ENCODE results near the gene DYNC2LI1.

Gene DYNC2LI1

GRCh38 chr2:43819491-43820163 lies 45.8 kb downstream of the DYNC2LI1 start:
- no peak for DNase-seq

DNA sequence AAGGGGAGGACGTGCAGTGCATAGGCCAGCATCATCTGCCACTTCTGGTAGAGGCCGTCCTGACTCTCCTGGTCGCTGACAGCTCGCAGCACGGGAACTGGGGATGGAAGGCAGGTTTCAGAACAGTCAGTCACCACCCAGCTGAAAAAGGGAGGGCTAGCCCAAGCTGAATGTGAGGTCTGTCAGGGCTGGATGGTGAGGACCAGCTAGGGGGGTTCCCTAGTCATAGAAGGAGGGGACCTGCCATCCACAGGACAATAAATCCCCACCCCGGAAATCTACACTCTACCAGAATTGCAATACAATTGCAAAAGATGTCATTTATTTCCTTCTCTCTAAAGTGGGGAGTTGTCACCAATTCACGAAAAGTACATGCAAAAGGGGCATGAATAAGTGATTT lies 49.0 kb downstream of the DYNC2LI1 start:
- no peak for DNase-seq

DNA sequence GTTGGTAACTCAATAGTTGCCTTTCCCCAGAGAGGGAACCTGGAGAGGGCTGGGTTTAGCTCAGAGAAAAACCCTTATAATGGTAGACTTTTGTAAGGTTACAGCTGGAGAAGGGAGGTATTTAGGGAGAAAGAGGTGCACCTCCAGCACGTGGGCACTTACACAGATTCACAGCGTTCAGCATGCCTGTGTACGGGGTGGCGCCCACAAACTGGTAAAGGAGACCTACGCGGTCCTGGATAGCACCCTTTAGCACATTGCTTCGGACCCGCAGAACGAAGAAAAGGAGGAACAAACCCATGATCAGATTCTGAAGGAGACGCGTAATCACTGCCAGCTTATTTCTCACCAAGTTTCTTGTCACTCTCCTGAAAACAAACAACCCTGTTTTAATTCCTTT lies 49.9 kb downstream of the DYNC2LI1 start:
- no peak for DNase-seq

- DNase-seq: no peak
Measured at GRCh38 chr2:43824512-43824911, 50.7 kb downstream of the DYNC2LI1 start.

DNA sequence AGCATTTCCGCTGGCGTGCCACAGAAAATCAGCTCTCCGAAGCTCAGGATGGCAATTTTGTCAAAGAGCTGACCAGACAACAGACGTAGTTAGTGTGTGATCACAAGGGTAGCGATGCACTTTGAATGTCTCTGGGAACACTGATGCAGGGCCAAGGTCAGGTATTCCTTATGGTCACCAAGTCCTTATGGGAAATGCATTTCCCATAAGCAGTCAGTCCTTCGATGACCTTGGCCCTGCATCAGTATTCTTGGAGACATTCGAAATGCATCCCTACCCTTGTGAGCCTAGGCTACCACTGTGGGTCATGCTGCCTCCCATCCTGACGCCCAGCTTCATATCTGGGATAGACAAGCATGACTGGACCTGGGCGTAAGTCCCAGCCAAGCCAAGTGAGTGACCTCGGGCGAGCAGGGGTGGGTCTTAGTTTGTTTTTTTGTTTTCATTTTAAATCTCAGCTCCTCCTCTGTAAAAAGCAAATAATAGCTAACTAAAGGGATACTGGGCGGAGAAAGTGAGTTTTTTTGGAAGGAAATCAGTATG lies 51.2 kb downstream of the DYNC2LI1 start:
- no peak for DNase-seq

DNA sequence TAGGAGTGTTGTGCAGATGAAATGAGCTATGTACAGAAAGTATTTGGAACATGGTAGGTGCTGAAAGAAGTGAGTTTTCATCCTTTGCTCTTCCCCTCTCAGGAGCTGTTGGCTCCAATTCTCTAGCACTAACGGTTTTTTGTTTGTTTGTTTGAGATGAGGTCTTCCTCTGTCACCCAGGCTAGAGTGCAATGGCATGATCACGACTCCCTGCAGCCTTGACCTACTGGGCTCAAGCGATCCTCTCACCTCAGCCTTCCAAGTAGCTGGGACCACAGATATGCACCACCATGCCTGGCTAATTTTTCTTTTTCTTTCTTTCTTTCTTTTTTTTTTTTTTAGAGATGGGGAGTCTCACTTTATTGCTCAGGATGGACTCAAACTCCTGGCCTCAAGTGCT lies 52.0 kb downstream of the DYNC2LI1 start:
- DNase-seq: no peak

- DNase-seq: no peak
Measured at GRCh38 chr2:43826305-43827250, 52.7 kb downstream of the DYNC2LI1 start.

DNA sequence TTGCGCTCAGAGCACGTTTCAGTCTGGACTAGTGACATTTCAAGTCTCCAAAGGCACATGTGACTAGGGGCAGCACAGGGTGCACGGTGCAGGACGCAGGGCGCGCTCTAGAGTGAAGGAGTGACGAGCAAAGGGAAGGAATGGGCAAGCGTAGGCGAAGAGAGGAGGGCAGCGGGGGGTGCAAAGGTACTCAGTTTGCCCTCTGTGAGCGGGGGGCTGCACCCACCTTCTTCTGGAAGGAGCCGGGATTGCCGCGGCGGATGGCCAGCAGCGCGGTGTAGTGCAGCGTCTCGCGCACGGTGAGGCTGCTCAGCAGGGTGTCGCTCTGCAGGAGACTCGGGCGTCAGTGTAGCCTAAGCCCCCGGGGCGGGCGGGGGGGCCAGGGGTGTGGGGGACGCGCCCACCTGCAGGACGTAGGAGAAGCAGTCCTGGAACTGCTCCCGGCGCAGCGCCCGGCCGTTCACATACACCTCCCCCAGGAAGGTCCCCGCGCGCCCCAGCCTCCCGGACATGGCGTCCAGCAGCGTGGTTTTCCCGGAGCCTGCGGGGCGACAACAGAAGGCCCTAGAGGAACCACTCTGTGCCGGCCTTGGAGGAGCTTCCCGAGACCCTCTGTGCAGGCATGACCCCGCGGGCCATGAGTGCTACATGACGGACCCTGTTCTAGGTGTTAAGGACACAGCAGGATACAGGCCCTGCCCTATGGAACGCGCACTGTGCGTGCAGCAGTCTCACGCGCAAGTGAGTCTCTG lies 57.9 kb downstream of the DYNC2LI1 start:
- DNase-seq: no peak

GRCh38 chr2:43832457-43832856 lies 58.6 kb downstream of the DYNC2LI1 start:
- DNase-seq: no peak

DNA sequence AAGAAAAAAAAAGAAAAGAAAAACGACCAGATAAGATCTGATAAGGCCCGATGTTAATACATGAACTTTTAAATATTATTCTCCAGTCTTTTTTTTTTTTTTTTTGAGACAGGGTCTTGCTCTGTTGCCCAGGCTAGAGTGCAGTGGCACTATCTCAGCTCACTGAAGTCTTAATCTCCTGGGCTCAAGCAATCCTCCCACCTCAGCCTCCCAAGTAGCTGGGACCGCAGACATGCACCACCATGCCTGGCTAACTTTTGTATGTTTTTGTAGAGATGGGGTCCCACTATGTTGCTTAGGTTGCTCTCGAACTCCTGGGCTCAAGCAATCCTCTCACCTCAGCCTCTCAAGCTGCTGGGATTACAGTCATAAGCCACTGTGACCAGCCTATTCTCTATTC lies 63.2 kb downstream of the DYNC2LI1 start:
- no peak for DNase-seq

DNA sequence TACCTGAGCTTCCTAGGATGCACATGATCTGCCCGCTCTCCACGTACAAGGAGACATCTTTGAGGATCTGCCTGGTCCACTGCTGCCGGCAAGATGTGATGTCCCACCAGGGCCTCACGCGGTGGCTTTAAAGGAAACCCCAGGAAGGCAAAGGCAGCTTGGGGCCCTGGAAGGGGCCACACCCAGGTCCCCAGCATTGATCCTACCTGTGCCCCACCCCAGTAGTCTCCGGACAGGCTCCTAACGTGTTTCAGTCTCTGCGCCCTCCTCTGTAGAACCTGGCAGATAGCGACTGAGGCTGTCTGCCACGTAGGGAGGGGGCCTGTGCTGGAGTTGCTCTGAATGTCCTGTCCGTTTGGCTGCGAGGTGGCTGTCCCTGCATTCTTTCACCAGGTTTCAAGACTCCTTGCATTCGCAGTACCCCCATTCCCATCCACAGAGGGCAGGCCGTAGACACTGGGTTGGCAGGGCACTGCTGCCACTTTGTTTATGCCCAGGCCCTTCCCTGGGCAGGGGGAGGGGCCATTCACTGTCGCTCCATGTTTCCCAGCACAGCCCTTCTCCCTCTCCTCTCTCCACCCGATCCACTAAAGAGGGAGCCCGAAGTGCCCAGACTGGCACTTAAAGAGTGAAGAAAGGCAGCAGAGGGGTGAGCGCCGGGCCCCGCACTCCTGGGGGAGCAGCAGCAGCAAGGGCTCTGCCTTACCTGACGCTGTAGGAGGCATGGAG lies 64.2 kb downstream of the DYNC2LI1 start:
- no peak for DNase-seq

DNA sequence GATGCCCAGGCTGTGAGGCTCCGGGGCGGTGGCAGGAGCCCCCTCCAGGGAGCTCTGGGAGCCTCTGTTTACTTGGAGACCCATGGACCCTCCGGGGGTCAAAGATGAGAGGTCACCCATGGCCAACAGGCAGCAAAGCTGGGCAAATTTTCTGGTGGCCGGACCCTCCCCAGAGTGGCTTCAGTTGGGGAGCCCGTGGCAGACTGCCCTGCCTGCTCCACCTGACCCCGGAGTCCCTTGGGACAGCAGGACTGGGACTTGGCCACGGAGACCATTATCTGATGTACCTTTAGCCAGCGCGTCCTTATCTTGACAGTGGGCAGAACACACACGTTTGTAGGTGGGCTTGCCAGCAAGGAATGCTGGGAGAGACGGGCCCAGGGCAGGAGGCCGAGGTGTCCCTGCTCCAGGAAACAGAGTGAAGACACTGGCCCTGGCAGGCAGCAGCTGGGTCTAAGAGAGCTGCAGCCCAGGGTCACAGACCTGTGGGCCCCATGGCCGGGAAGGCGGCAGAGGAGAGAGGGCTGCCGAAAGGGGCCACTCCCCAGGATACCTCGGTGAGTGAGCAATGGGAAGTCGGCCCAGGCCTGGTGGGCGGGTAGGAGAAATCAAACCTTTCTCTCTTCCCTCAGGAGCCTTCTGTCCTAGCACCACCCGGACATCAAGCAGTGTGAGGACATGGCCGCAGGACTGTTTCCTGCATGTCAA lies 64.9 kb downstream of the DYNC2LI1 start, which contains the start of the genes ABCG5 and ABCG8:
ABCG5 (minus strand) TSS at position 280 of the 708 bp plus-strand sequence; CDS start at position 120, 160 bp downstream.
ABCG8 (plus strand) TSS at position 412 of the 708 bp plus-strand sequence; CDS start at position 495, 83 bp downstream.
- DNase-seq: no peak

DNA sequence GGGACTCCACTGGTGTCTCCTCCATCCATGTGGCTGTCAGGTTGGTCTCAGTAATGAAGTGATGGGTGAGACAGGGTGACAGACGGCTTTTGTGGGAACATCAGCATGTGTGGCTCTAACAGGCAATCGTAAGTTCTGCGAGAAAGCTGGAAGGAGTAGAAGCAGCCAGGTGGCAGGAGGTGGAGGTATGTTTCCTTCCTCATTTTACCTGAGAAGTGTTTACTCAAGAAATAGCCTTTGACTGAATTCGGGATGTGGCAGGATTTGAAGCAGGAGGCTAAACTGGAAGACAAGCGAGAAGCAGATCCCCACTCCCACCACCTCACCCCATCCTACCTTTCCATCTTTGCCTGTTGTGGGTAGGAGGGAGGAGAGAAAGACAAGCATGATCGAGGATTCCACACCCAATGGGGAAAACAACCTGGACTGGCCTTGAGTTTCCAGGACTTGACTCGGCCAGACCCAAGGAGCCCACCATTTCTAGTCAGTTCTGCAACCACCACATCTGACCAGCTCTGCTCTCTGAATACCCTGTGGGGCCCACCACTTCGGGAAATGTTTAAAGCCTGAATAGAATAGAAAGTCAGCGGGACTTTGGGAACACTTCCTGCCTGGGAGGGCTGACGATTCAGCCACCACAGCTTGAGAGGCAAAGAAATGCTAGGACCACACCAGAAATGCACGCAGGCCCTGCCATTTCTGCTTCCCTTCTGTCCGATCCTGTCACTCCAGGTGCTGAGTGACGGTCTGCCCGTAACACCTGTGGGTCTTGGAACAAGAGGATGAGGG lies 66.1 kb downstream of the DYNC2LI1 start:
- DNase-seq: no peak

- no peak for DNase-seq
Measured at GRCh38 chr2:43840965-43841364, 67.1 kb downstream of the DYNC2LI1 start.

DNA sequence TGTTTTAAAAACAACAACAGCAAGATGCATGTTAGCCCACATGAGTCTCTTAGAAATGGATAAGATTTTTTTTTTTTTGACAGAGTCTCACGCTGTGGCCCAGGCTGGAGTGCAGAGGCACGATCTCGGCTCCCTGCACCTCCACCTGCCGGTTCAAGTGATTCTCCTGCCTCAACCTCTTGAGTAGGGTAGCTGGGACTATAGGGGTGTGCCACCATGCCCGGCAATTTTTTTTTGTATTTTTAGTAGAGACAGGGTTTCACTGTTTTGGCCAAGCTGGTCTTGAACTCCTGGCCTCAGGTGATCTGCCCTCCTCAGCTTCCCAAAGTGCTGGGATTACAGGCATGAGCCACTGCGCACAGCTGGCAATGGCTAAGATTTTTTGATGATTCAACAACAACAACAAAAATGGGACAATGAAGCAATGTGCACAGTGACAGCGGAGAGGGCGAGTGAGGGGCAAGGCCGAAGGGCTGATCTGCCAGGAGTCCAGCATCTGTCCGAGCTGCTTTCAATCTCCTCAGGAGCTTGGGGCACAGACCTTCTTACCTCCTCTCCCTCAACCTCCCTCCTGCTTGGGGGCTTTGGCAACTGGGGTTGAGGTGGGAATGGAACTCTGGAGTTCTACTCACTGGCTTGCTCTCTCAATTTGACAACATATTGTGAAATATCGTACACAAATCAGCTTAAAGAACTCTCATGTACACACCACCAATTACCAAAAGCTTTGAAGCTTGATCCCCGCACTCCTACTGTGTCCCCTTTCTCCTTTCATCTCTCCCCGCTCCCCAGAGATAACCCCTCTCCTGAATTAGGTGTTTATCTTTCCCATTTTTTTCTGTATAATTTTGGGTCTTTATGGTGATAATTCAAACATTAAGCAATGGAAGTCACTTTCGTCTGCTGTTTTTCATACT lies 68.4 kb downstream of the DYNC2LI1 start:
- DNase-seq: no peak

- DNase-seq: no peak
Measured at GRCh38 chr2:43842866-43843226, 69.0 kb downstream of the DYNC2LI1 start.

GRCh38 chr2:43845181-43845580 lies 71.3 kb downstream of the DYNC2LI1 start:
- no peak for DNase-seq

- no peak for DNase-seq
Measured at GRCh38 chr2:43846140-43846793, 72.4 kb downstream of the DYNC2LI1 start.

- DNase-seq: no peak
Measured at GRCh38 chr2:43848214-43848613, 74.4 kb downstream of the DYNC2LI1 start.

All from stimulated activated CD4-positive, alpha-beta T cell treated with anti-CD3 and anti-CD28 coated beads, Interleukin-2, amount 100 ng/mL, for 24 hours (primary cell).